GM12878 (cell line): Measurements from ENCODE around the gene CD27. TPM values are rescaled to one million over a fixed set of nuclear protein-coding genes. Genes with fewer than 3 reads are reported as not detected.

Source experiments
- BACH1 ChIP-seq: fragments of 450-650 bp; IDR thresholded peaks from 2 replicates; pipeline ENCODE4 v1.6.1; 2017; ENCODE audit warnings: mild to moderate bottlenecking, borderline replicate concordance
- DPF2 ChIP-seq: fragments of 450-650 bp; IDR thresholded peaks from 2 replicates; pipeline ENCODE4 v1.6.1; 2017; ENCODE audit warnings: mild to moderate bottlenecking
- IKZF1 ChIP-seq: fragments of 450-650 bp; conservative IDR thresholded peaks from 2 replicates; pipeline ENCODE4 v1.6.1; 2017; ENCODE audit warnings: antibody characterized with exemption, mild to moderate bottlenecking
- MEF2A ChIP-seq: IDR thresholded peaks from 2 replicates; pipeline ENCODE4 v1.6.1; 2011; ENCODE audit warnings: low read depth, mild to moderate bottlenecking, low read length, moderate library complexity; ENCODE audit not compliant: insufficient read depth
- MLLT1 ChIP-seq: fragments of 450-650 bp; IDR thresholded peaks from 2 replicates; pipeline ENCODE4 v1.6.1; 2016; ENCODE audit warnings: mild to moderate bottlenecking
- MYC ChIP-seq: IDR thresholded peaks from 2 replicates; pipeline ENCODE4 v1.6.1; 2011; ENCODE audit warnings: mild to moderate bottlenecking, low read length, moderate library complexity, inconsistent platforms; ENCODE audit not compliant: insufficient read depth, insufficient replicate concordance, insufficient read length, severe bottlenecking
- NKRF ChIP-seq: fragments of 450-650 bp; conservative IDR thresholded peaks from 2 replicates; pipeline ENCODE4 v1.6.1; 2017; ENCODE audit warnings: mild to moderate bottlenecking, moderate library complexity
- SMARCA5 ChIP-seq: fragments of 450-650 bp; IDR thresholded peaks from 2 replicates; pipeline ENCODE4 v1.6.1; 2017; ENCODE audit warnings: mild to moderate bottlenecking
- polyA plus RNA-seq, 11 experiments: library from polyadenylated mRNA; depleted of rRNA in 4 of 11; unstranded in 6 of 11; stranded (reverse) in 5 of 11; fragments of >200 nt; fragmentation: Nextera tagmentation in 4 of 11; fragmentation: Illumina TruSeq in 1 of 11; extraction: Ambion mirVana in 4 of 11; extraction: Trizol in 1 of 11; gene quantifications; 1 replicate in 1 of 11; 2 replicates in 10 of 11; pipeline versions ENCODE4 v1.2.1 to v1.2.3, GENCODE V29; 2011 to 2016; ENCODE audit warnings: inconsistent platforms in 2 of 11, missing spikeins in 2 of 11, low read depth in 1 of 11
- total RNA-seq, 4 experiments: library from RNA; depleted of rRNA in 3 of 4; stranded (reverse); fragments of >200 nt in 3 of 4; fragmentation: Illumina TruSeq in 1 of 4; extraction: Trizol in 1 of 4; gene quantifications; 2 replicates each; pipeline versions ENCODE4 v1.2.1 to v1.2.3, GENCODE V29; 2013 to 2021

Gene CD27
- total and polyA plus RNA-seq, 10 of the 15 experiments (the other 5 are each of a cell fraction or from before 2014, with no cell fraction given) = 4.9 to 184 (median 106) TPM

DNA sequence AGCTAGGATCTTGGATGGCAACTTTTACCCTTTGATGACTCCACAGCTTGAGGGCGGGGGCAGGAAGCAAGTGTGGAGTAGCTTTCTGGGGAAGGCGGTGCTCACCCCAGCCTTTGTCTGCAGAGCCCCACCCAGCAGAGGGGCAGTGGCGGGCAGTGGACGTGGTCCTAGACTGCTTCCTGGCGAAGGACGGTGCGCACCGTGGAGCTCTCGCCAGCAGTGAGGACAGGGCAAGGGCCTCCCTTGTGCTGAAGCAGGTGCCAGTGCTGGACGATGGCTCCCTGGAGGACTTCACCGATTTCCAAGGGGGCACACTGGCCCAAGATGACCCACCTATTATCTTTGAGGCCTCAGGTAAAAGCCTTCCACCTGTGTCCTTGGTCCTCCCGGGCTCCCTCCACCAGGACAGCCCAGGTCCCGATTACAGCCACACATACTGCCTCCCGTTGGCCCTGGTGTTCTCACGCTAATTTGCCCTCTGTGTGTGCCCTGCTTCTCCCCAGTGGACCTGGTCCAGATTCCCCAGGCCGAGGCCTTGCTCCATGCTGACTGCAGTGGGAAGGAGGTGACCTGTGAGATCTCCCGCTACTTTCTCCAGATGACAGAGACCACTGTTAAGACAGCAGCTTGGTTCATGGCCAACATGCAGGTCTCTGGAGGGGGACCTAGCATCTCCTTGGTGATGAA, 8.3 kb downstream of the CD27 start (continued):
- TF ChIP-seq NKRF = 0 out of 2 replicates have a peak, but pooled peaks have one; percentile 12
- TF ChIP-seq MLLT1 = no peak
- TF ChIP-seq MYC = no peak
- no peak for TF ChIP-seq IKZF1
- 0 out of 2 replicates have a peak, but pooled peaks have one; percentile 14 for TF ChIP-seq DPF2
- no peak for TF ChIP-seq SMARCA5
- TF ChIP-seq MEF2A = no peak
- TF ChIP-seq BACH1 = peak; percentile 32
